Measurements from ENCODE around the gene AGMO.
A peak's percentile ranks its signal among the peaks of the same experiment; 100 is the strongest.

DNA sequence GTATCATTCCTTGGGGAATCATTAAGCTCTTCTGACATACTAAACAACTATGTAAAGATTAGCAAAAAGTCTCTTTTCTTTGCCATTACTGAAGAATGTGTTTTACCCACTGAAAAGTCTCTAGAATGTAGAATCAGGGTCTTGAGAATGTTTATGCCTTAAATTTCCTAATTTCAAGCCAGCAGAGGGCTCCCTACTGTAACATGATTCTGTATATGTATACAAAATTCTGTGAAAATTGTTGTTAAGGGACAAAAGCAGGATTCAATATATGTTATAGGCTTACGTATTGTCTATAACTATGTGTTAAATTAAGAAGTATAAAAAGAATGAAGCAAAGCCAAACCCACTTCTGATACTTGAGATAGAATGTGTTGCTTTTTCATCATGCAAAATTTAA lies 362.3 kb downstream of the AGMO start:
- TF ChIP-seq, protein P1, sequence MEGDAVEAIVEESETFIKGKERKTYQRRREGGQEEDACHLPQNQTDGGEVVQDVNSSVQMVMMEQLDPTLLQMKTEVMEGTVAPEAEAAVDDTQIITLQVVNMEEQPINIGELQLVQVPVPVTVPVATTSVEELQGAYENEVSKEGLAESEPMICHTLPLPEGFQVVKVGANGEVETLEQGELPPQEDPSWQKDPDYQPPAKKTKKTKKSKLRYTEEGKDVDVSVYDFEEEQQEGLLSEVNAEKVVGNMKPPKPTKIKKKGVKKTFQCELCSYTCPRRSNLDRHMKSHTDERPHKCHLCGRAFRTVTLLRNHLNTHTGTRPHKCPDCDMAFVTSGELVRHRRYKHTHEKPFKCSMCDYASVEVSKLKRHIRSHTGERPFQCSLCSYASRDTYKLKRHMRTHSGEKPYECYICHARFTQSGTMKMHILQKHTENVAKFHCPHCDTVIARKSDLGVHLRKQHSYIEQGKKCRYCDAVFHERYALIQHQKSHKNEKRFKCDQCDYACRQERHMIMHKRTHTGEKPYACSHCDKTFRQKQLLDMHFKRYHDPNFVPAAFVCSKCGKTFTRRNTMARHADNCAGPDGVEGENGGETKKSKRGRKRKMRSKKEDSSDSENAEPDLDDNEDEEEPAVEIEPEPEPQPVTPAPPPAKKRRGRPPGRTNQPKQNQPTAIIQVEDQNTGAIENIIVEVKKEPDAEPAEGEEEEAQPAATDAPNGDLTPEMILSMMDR (IDR thresholded peaks at IDR 0.05): peak; percentile 31; the same call in 1 of the 2 replicates
- no peak for TF ChIP-seq POLR2AphosphoS5 (IDR thresholded peaks at IDR 0.05; ENCODE audit: low read depth, low read length)
- TF ChIP-seq SIN3A (IDR thresholded peaks at IDR 0.05; ENCODE audit: borderline replicate concordance, insufficient read depth, low read depth, low read length): no peak
- TF ChIP-seq TCF7L2 (IDR thresholded peaks at IDR 0.05; ENCODE audit: low read depth, low read length): no peak

All from Panc1 (cell line).